Measurements from ENCODE around the gene KCNJ4.

- no peak for TF ChIP-seq CTCF (conservative IDR thresholded peaks at IDR 0.05; ENCODE audit: low read length)
- no peak for TF ChIP-seq EZH2phosphoT487 (IDR thresholded peaks at IDR 0.05; ENCODE audit: borderline replicate concordance, low read depth, low read length)
Measured at GRCh38 chr22:38479096-38479837, 24.3 kb upstream of the KCNJ4 start.

Data from OCI-LY7 (cell line).